NCI-H146 (cell line): Measurements from ENCODE around the gene GSTO2.

Experiments used
- DNase-seq: peaks from one replicate; lab custom pipeline; 2025; lab: John Stamatoyannopoulos, UW

GSTO2 gene

DNA sequence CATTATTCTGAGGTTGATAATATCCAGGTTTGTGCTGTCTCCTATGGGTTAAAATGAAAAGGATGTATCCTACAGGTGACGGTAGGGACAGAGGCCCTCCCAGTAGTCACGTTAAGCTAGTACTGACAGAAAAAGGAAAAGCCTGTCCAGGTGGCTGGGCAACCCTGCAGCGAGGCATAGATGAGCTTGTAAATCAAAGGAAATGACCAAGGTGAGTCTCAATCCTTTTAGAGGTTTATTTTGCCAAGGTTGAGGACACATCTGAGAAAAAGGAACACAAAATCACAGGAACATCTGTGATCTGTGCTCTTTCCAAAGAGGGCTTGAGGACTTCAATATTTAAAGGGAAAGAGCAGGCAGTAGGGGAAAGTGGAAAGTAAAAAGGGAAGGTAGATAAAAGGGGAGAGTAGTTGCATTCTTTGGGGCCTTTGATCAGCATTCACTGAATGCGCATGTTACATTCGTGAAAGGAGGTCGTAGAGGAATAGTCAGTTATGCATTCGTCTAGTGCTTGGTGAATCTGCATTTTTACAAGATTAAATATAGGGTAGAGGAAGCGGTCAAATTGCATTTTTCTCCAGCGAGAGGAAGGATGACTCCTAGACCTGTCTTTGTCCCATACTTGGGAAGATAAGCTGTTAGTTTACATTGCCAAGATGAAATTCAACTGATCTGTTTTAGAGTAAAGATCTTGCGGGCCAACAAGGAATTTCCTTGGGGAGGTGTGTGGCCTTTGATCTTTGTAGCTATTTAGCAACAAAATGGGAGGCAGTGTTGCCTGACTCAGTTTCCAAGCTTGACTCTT is 15.2 kb upstream of the GSTO2 start:
- peak; percentile 6 for DNase-seq

DNA sequence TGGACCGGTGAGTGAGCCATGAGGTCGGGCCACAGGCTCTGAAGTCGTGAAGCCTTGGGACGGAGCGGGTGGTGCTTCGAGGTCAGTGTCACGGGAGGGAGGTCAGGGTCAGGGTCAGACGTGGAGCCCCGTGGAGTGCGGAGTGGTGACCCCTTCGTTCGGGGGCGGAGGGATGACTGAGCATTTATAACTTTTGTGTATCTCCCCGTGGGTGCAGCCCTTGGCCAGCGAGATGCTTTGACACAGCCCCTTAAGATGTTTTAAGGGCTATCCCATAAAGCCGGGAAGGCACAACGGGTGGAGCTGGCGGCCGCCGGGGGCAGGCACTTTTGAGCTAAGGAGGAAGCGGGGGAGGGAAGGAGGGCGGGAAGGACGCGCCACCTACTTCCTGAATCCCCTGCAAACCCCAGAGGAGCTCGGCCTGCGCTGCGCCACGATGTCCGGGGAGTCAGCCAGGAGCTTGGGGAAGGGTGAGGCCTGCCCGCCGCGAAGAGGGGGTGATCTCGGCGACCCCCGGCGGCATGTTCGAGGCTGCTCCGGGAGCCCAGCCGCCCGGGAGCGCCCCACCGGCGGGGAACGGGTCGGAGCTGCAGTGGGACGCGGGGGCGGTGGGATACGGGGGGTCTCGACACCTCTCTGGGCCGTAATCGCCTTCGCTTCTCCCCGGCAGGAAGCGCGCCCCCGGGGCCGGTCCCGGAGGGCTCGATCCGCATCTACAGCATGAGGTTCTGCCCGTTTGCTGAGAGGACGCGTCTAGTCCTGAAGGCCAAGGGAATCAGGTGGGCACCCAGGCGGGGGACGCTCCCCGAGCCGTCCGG is 14.3 kb upstream of the GSTO2 start, which contains the start of gene GSTO1:
Gene GSTO1, plus strand, starts transcription at position 400 of the 818 bp plus-strand sequence. Its CDS starts 37 bp downstream, at position 437.
- peak; percentile 32 for DNase-seq

DNA sequence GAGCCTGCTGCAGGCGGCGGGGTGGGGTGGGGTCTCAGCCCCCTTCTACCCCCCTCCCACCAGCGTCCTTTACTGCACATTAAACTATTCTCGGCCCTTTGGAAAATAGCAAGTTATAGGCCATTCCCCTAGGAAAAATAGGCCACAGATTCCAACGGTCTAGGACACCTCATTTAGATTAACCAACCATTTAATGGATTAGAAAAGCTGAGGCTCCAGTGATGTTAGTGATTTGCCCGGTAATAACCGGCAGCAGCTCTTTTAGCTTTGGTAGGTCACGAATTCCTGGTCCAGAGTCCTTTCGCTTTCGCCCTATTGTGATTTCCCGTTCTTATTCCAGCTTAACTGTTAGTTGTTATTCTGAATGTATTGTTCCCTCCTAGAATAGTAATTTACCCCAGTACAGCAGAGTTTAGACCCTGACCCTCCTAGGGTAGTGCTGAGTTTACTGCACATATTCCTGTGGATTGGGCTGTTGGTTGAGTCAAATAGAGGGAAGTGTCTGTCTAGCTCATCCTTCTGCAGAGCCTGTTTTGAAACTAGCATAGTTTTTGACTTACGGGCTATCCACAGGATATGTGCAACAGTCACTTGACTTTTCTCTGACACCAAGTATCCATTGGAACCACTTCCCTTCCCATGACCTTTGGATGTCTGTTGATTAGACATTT is 13.5 kb upstream of the GSTO2 start:
- no peak for DNase-seq

DNA sequence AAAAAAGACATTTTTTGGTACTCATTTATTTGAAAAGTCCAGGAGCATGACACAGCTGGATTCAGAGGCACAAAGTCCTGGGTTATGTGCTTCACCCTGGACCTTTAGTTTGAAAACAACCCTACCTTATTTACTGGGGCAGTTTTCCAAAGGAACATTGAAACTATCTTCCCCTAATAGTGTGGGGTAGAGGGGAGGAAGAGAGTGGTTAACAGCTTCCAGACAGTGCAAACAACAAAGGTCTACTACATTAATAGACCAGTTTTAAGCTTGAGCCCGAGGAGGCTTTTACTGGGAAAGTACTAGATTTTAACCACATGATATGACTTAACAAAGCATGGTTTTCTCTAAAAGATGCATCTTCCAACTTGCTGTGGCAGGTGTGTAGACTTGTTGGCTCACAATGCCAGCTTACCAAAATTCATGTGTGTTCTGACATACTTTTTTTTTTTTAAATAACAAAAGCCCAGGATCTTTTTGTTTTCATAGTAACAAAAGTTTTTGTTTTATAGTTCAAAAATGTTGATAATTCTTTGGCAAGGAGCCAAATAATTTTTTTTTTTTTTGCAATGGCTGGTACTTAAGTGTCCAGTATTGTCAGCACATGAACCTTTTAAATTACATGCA is 12.5 kb upstream of the GSTO2 start:
- DNase-seq, result no peak

DNA sequence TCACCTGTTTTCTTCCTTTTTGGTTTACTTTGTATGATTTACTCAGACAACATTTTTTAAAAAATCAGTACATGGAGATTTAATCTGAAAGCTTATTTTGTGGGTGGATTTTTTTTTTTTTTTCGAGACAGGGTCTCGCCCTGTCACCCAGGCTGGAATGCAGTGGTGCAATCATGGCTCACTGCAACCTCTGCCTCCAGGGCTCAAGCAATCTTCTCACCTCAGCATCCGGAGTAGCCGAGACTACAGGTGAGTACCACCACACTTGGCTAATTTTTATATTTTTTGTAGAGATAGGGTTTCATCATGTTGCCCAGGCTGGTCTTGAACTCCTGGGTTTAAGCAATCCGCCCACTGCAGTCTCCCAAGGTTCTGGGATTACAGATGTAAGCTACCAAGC is 11.7 kb upstream of the GSTO2 start:
- no peak for DNase-seq

DNA sequence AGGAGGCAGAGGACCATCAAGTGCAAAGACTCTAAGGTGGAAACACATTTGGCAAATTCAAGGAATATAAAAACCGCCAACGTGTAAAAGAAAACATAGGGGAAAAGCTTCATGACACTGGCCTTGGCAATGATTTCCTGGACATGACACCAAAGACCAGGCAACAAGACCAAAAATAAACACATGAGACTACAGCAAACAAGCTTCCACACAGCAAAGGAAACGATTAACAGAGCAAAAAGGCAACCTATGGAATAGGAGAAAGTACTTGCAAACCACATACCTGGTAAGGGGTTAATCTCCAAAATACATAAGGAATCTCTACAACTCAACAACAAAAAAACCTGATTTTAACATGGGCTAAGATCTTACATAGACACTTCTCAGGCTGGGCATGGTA is 10.8 kb upstream of the GSTO2 start:
- no peak for DNase-seq

DNA sequence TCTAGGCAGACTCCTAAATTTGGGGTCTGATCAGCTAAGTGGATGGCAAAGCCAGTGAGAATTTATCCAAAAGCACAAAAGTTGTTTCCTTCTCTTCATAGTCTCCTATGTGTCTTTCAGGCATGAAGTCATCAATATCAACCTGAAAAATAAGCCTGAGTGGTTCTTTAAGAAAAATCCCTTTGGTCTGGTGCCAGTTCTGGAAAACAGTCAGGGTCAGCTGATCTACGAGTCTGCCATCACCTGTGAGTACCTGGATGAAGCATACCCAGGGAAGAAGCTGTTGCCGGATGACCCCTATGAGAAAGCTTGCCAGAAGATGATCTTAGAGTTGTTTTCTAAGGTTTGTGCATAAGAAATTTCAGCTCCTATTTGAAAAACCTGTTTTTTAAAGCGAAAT is 9.5 kb upstream of the GSTO2 start:
- DNase-seq, result no peak

DNA sequence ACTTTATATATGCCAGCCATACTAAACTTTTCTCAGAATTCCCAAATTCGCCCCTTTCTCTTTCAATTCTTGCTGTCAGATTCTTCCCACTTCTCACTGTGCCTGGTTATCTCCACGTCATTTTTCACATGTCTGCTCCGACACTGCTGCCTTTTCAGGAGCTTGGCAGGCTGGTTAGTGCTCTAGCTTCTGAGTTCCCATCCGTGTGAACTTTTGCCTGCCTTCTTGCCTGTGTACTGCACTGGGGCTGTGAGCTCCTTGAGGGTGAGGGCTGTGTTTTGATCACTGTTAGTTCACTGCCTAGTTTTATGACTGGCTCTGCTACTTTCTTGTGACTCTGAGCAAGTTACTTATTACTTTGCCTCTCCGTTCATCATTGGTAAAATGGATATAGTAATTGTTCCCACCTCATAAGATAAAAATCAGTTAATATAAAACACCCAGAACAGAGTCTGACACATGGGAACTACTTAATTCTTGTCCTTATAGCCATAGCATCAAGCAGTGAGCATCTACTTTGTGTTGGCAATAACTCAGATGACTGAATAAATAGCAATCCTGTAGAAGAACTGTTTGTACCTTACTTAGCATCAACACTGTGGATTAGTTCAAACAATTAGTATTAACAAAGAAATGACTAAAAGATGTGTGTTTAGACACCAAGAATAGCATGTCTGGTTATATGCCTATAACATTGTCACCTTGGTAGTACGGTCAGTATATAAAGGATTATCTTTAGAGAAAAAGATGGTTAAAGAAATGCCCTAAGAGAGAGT is 8.8 kb upstream of the GSTO2 start:
- DNase-seq, result no peak

DNA sequence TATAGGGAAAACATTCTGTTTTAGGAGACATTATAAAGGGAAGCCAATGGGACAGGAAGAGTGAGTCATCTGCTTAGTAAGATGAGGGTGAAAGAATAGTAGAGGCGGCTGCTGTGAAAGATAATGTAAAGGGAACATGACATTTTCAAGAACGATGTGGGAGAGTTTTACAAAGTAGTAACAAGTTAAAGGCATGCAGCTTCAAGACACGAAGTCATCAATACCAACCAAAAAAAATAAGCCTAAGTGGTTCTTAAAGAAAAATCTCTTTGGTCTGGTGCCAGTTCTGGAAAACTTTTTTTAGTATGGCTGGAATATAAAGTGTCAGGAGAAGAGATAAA is 8.2 kb upstream of the GSTO2 start:
- no peak for DNase-seq

DNA sequence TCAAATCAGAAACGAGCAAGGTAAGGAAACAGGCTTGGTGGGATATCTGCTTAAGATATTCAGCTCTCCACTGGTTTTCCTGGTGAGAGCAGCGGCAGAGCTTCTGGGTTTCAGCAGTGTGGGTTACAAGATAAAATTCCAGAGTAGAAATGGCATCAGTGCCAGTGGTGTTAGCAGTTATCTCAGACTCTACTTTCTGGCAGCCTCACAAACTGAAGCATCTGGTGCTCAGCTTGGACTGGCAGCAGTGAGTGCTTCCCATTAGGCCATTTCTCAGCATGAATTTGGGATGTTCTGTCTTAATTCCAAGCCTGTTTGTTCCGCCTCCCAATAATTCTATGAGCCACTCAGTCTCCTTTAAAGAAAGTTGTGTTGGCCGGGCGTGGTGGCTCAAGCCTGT is 6.9 kb upstream of the GSTO2 start:
- DNase-seq, result no peak

DNA sequence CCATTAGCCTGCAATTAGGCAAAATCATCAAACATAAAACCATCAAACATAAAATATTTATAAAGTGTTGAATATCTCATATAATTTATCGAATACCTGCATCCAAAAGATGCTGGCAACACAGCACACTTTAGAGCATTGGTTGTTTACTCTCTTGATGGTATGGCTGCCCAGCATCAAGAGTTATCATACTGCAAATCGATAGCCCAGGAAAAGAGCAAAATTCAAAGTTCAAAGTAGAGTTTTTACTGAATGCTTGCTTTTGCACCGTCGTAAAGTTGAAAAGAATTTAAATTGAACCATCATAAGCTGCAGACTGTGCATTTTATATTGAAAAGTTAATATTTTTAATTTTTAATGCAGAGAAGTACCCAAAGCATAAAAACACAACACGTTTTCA is 4.2 kb upstream of the GSTO2 start:
- DNase-seq, result no peak

DNA sequence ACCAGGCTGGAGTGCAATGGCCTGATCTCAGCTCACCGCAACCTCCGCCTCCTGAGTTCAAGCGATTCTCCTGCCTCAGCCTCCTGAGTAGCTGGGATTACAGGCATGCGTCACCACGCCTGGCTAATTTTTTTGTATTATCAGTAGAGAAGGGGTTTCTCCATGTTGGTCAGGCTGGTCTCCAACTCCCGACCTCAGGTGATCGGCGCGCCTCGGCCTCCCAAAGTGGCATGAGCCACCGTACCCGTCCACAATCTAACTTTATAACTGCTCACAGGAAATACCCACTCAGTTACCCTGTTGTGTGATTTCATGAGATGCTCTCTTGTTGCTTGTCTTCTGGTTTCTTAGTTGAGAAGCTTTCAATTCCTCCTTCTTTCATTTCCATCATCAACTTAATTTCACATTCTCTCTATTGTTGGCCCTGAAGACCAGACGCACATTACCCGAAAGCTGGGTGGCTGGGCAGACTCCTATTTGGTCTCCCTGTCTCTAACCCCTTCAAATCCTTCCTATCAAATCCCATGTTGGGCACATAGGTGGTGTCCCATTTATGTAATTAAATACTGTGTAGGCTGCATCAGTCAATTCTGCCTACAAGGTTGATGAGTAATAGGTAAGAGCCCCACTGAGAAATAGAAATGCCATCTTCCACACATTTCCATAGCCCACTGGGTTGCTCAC is 1.1 kb upstream of the GSTO2 start:
- no peak for DNase-seq

DNA sequence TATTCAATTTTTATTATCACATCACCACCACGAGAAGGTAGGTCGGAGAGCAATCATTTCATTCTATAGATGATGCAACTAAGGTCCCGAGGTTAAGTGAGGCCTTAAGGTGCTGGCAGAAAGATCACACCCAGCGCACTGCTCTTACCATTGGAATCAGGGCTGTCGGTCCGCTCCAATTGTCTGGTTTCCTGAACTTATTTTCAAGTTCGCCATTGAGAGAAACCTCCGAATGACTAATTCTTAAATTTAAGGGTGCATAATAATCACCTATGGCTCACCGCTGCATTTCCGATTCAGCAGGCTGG is 625 bp upstream of the GSTO2 start:
- peak; percentile 23 for DNase-seq

DNA sequence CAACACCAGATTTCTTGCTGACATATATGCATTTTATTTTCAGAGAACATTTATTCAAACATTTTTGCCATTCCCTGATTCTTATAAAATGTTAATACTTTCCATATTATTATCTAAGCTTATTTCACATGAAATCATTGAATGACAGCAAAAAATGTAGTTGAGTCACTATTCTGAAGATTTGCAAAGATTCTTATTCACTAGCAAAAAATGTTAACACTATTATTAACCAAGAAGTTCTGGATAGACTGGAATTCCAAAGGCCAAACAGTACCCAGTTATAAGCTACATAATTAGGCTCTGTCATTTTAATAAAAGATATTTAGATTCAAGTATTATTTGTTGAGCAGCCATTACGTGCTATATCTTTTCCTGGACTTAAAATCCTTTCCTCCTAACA is 4.3 kb downstream of the GSTO2 start:
- no peak for DNase-seq

DNA sequence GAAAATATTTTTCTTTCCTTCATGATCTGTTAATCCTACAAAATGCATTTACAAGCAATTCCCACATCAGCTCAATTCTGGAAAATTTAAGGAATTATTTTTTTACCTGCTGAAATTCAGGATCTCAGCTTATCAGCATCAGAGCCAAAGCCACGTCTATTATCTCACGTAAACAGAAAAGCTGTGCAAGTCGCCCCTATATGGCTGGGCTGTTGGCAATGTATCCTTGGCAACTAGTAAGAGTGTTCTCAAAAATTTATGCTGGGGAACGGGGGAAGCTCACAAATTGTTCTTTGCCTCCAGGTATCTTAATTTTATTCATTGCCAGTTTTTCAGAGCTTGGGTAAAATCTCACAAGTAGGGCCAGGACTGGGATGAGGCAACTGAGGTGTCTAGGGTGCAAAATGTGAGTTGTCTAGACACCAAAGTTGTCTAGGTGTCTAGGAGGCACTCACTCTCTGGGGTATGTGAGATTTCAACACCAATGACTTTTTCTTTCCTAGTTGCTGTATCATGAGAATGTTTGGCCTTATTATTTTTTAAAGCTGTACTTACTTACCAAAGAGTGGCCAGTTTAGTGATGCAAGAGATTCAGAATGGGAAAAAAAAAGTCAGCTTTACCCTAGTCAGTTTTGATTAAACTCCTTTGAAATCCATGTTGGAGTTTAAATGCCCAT is 5.1 kb downstream of the GSTO2 start:
- no peak for DNase-seq

DNA sequence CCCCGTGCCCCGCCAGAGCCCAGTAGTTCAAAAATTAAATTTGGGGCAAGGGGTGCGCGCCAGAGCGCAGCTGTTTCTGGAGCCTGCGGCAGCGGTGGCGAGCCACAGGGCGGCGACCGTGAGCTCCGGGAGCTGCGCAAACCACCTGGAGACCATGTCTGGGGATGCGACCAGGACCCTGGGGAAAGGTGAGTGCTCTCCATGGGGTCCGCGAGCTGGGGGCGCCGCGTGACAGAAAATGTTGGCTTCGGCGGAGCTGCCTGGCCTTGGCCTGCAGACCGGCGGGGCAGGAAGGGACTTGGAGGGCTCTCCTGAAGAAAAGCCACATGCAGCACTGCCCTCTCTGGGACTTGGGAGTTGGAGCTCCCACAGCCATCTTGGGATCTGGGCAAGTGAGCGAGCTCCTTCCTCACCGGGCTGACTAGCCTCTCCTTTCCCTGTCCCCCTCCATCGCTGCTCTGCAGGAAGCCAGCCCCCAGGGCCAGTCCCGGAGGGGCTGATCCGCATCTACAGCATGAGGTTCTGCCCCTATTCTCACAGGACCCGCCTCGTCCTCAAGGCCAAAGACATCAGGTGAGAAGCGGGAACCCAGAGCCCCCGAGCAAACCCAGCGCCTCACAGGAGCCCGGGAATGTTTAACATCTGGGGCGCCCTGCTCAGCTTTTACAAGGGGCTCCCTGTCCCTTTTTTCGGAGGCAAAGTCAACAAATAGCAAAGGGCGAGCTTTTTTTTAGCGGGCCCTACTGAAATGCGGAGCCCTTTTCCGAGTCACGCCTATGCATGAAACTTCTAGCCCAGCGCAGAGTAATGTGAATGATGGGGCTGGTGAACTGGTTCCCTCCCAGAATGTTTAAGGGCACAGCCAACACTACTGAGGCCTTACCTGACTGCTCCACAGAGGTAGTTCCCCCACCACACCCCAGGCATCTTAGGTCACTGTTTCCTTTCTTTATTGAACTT is 6.1 kb downstream of the GSTO2 start:
- DNase-seq, result peak; percentile 80

DNA sequence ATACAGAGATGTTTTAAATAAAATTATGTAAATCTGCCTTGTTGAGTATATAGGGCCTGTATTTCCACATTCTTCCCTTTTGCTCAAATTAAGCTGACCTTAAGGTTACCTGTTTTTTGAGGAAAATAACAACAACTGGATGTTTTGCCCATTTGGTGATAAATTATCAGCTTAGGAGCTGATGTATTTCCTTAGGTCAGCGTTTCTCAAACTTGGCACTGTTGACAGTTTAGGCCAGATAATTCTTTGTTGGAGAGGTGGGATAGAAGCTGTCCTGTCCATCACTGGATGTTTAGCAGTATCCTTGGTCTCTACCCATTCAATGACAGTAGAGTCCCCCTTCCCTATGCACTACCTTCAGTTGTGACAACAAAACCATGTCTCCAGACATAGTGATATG is 7.2 kb downstream of the GSTO2 start:
- no peak for DNase-seq

DNA sequence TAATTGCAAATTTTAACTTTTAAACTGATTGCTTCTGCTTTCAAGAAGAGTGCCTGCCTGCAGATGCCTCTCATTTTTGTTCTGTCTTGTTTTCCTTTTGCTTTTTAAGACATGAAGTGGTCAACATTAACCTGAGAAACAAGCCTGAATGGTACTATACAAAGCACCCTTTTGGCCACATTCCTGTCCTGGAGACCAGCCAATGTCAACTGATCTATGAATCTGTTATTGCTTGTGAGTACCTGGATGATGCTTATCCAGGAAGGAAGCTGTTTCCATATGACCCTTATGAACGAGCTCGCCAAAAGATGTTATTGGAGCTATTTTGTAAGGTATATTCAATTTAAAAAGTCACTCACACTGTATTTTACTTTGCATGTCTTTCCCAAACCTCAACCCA is 8.8 kb downstream of the GSTO2 start:
- no peak for DNase-seq

DNA sequence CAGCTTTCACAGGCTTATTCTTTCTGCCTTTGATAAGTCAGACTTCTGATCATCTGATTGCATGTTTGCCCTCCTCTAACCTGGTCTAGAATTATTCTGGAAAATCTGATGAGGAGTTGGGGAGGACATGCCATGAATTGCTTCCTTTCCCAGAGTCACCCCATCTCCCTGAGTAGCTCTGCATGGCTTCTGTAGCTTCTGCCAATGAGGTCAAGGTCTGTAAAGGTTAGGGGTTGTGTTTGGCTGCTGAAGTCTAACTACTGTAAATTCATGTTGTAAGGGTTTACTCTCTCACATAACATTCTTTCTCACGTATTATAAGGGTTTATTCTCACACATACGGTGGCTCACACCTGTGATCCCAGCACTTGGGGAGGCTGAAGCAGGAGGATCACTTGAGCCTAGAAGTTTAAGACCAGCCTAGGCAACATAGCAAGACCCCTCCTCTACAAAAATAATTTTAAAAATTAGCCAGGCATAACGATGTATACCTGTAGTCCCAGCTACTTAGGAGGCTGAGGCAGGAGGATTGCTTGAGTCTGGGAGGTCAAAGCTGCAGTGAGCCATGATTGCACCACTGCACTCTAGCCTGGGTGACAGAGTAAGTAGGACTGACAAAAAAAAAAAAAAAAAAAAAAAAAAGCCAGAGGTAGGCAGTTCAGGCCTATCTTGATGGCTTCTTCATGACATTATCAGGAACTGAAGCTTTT is 10.7 kb downstream of the GSTO2 start:
- no peak for DNase-seq
